GM12801 (cell line): ENCODE data around the gene TEX48.

Source experiments
- TF ChIP-seq, protein P1 (sequence below): IDR thresholded peaks from one replicate; pipeline ENCODE4 v1.5.1; 2011; ENCODE audit warnings: control low read depth; ENCODE audit not compliant: insufficient read length; ENCODE audit errors: extremely low read depth

TEX48 gene

DNA sequence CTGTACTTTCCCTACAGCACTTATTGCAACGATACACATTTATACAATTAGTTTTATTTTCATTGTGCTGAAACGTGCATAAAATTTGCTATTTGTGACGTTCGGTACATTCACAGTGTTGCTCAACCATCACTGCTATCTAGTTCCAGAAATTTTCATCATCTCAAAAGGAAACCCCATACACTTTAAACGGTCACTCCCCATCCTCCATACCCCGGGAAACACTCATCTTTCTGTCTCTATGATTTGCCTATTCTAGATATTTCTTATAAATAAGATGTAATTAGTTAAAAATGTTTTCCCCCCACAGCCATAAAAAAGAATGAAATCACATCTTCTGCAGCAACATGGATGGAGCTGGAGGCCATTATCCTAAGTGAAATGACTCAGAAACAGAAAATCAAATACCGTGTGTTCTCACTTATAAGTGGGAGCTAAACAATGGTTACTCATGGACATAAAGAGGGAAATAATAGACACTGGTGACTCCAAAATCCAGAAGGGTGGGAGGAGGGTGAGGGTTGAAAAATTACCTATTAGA lies 40.2 kb upstream of the TEX48 start:
- TF ChIP-seq, protein P1, sequence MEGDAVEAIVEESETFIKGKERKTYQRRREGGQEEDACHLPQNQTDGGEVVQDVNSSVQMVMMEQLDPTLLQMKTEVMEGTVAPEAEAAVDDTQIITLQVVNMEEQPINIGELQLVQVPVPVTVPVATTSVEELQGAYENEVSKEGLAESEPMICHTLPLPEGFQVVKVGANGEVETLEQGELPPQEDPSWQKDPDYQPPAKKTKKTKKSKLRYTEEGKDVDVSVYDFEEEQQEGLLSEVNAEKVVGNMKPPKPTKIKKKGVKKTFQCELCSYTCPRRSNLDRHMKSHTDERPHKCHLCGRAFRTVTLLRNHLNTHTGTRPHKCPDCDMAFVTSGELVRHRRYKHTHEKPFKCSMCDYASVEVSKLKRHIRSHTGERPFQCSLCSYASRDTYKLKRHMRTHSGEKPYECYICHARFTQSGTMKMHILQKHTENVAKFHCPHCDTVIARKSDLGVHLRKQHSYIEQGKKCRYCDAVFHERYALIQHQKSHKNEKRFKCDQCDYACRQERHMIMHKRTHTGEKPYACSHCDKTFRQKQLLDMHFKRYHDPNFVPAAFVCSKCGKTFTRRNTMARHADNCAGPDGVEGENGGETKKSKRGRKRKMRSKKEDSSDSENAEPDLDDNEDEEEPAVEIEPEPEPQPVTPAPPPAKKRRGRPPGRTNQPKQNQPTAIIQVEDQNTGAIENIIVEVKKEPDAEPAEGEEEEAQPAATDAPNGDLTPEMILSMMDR: no peak

DNA sequence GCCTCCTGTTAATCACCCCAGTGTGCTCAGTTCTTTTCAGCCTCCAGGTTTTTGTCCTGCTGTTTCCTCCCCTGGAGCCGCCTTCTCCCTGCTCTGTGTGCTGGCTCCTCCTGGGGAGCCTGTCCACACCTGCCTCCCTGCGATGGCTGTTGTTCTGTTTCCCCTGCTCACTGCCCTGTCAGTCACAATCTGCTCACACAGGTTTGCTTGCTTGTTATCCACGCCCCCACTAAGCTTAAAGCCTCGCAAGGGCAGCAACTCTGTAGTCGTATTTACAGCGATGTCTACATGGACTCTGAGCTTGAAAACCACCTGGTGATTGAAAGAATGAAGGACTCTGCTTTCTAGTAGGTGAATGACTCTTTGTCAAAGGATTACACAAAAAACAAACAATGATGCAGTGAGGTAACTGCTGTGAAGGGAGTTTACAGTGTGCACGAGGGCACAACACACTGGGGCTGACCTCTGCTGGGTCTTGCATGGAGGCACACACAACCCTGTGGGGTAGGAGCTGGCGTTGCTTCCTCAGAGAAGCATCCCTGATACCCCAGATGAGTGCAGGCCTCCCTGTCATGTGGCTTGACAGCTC lies 39.6 kb upstream of the TEX48 start:
- TF ChIP-seq, protein P1: no peak

DNA sequence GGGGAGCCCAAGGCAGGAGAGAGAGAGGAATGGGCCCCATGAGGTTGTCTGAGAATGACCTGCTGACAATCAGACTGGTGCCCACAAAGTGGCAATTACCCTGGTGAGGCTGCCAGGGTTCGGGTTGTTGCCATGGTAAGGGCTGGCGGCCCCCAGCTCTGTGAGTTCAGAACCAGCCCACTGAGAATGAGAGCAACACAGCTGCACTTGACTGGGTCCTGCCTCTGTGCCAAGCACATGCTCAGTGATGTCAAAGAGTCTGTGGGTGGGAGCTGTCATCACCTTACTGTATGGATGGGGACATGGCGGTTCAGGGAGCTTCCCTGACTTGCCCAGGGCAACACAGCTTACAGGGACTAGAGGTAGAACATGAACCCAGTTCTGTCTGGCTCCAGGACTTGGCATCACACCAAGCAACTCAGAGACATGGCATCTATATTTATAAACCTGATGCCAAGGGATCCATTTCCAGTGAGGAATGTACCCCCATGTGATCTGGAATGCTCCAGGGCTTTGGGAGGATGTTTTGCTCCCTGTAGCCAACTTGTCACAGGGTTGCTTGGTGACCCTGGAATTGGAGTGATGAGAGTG lies 38.2 kb upstream of the TEX48 start:
- TF ChIP-seq, protein P1: no peak

DNA sequence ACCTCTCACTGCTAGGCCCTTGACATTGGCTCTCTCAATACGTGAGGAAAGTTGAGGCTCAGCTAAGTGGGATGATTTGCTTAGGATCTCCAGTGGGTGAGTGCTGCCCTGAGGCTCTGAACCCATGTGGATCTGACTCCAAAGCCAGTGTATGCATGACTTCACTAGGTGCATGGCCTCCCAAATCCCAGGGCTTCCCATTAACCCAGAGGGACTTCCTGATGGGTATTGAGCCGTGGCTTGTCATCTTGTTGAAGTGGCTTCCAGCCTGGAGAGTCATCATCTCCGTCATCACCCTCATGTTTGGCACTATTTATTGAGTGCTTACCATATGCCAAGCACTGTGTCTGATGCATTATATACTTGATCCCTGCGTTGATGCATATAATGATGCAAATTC lies 37.3 kb upstream of the TEX48 start:
- TF ChIP-seq, protein P1: no peak

DNA sequence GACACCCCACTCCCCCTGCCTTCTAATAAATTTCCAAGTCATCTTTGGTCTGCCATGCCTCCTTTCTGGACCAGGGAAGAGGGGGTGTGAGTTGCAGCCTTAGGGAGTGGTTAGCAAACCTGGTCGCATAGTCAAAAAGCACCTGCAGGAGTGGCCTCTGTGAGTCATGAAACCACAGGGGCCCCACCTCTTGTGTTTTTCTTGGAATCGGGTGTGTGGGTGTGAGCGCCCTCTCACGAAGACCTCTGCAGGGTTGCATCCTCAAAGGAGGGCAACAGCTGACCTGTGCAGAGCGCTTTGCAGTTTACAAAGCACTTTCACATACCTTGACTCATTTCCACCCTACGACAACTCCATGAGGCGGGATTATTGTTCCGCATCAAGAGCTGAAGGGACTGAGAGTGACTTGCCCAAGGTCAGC lies 36.8 kb upstream of the TEX48 start:
- TF ChIP-seq, protein P1: no peak

DNA sequence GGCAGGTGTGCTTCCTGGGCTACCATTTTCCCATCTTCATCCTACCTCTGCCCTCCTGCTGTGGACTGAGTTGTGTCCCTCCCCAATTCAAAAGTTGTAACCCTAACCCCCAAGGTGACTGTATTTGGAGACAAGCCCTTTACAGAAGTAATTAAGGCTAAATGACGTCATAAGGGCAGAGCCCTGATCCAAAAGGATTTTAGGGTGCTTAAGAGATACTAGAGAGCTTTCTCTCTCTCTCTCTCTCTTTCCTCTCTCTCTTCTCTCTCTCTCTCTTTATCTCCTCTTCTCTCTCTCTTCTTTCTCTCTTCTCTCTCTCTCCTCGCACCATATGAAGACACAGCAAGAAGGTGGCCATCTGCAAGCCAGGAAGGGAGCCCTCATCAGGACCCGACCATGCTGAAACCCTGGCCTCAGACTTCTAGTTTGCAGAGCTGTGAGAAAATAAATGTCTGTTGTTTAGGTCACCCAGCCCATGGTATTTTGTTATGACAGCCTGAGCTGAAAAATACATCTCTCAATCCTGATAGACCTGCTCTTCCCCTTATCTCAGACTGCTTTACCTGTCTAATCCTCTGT lies 36.0 kb upstream of the TEX48 start:
- TF ChIP-seq, protein P1: no peak

DNA sequence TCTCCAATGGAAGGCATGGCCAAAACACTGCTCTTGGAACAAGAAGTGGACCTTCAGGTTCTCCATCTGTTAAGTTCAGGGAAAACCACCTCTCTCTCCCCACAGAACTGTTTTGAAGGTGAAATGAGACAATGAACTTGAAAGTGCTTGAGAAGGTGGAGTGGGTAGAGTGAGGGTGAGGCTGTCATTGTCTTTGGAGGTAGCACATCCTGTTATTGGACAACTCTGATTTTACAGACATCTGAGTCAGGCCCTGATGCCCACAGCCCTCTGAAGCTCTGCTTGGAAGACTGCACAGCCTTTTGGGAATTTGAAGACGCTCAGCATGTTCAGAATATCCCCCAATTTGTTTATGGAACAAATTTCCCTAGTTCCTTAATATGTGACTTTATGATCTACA lies 27.6 kb upstream of the TEX48 start:
- TF ChIP-seq, protein P1: no peak
